Peyer's patch (tissue), 4 donors: Measurements from ENCODE around the gene NOMO2.
"Not testable (repeated sequence)": the region's sequence is repeated elsewhere in the genome, so short reads cannot be mapped to it uniquely, and the experiment has no call there.

Experiments used
- POLR2A ChIP-seq, 2 donors: fragments of 450-650 bp; IDR thresholded peaks; one replicate each; pipeline ENCODE4 v1.5.1; 2017; ENCODE audit warnings: antibody characterized with exemption in 2 of 2, mild to moderate bottlenecking in 2 of 2, moderate library complexity in 2 of 2
- TF ChIP-seq, protein P1 (sequence below), 6 experiments: fragments of 450-650 bp in 4 of 6; fragments of 200-600 bp in 2 of 6; sonication (generic) in 1 of 6; IDR thresholded peaks; one replicate each; pipeline ENCODE4 v1.5.1; 2017 to 2019; ENCODE audit warnings: antibody characterized with exemption in 6 of 6, mild to moderate bottlenecking in 3 of 6, moderate library complexity in 1 of 6

DNA sequence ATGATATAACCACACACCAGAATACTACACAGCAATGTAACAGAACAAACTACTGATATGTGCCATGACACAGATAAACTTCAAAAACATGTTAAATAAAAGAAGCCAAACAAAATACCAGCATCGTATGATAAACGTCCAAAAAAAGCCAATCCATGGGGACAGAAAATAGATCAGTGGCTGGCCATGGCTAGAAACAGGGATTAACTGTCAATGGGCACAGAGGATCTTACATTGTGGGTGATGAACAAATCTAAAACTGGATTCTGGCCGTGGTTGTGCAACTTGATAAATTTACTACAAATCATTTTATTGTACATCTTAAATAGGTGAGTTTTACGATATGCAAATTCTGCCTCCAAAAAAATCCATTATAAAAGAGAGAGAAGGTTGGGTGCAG, 35.4 kb downstream of the NOMO2 start:
- TF ChIP-seq, protein P1, sequence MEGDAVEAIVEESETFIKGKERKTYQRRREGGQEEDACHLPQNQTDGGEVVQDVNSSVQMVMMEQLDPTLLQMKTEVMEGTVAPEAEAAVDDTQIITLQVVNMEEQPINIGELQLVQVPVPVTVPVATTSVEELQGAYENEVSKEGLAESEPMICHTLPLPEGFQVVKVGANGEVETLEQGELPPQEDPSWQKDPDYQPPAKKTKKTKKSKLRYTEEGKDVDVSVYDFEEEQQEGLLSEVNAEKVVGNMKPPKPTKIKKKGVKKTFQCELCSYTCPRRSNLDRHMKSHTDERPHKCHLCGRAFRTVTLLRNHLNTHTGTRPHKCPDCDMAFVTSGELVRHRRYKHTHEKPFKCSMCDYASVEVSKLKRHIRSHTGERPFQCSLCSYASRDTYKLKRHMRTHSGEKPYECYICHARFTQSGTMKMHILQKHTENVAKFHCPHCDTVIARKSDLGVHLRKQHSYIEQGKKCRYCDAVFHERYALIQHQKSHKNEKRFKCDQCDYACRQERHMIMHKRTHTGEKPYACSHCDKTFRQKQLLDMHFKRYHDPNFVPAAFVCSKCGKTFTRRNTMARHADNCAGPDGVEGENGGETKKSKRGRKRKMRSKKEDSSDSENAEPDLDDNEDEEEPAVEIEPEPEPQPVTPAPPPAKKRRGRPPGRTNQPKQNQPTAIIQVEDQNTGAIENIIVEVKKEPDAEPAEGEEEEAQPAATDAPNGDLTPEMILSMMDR (IDR thresholded peaks at IDR 0.05) = not testable (repeated sequence)
- not testable (repeated sequence) for TF ChIP-seq POLR2A (IDR thresholded peaks at IDR 0.05)
